Measurements from ENCODE around the gene TP63. TPM values are rescaled to one million over a fixed set of nuclear protein-coding genes. Genes with fewer than 3 reads are reported as not detected.

The TP63 gene
- total and polyA plus RNA-seq, 2 experiments from 2014 or later = not detected

- Histone ChIP-seq H3K4me3 (no peak overlapping the region), H3F3A (replicated peaks; ENCODE audit: low read depth) (no peaks in the 10 kb centered on the region), H3K79me2 (replicated peaks; ENCODE audit: insufficient read depth) (no peaks in the 10 kb centered on the region), H3K4me1 (ENCODE audit: insufficient read depth) (no peaks in the 10 kb centered on the region), H3K36me3 (ENCODE audit: insufficient read depth) (no peaks in the 10 kb centered on the region), H3K9me2 (ENCODE audit: insufficient read depth) (no peaks in the 10 kb centered on the region), H3K27me3 (ENCODE audit: insufficient read depth) (no peaks in the 10 kb centered on the region), H4K20me1 (replicated peaks; ENCODE audit: insufficient read depth) (no peaks in the 10 kb centered on the region), H2AFZ (no peak overlapping the region), H3K4me2 (no peak overlapping the region), H3K27ac (ENCODE audit: low read depth) (no peak overlapping the region)
- no peak for TF ChIP-seq STAT1 (IDR thresholded peaks at IDR 0.05; ENCODE audit: unreplicated experiment)
- no peak for TF ChIP-seq ZNF331 (CRISPR knock-in tag; IDR thresholded peaks at IDR 0.05; ENCODE audit: low read depth)
- TF ChIP-seq ZNF462 (CRISPR knock-in tag; IDR thresholded peaks at IDR 0.05) = no peak
- no peak for TF ChIP-seq CTCF (conservative IDR thresholded peaks at IDR 0.05; ENCODE audit: low read depth in 2 of 2)
- TF ChIP-seq CREB1 (CRISPR knock-in tag; IDR thresholded peaks at IDR 0.05; ENCODE audit: low read depth) = no peak
- TF ChIP-seq ZNF114 (CRISPR knock-in tag; IDR thresholded peaks at IDR 0.05) = no peak
- no peak for TF ChIP-seq NANOG (IDR thresholded peaks at IDR 0.05; ENCODE audit: borderline replicate concordance)
- no peak for TF ChIP-seq EZH2 (IDR thresholded peaks at IDR 0.05; ENCODE audit: low read depth, unreplicated experiment)
- no peak for TF ChIP-seq EZH2phosphoT487 (IDR thresholded peaks at IDR 0.05; ENCODE audit: unreplicated experiment)
- H3K27me3 Mint-ChIP-seq (ENCODE audit: insufficient read depth, low read depth, poor library complexity) = peaks cover 2% of the 10 kb centered on the region
- H3K36me3 Mint-ChIP-seq (ENCODE audit: low read depth) = no peaks in the 10 kb centered on the region
- DNase-seq (ENCODE audit: low spot score) (no peak), ATAC-seq (no peak)
- H3K4me3 Mint-ChIP-seq = no peak overlapping the region
- H3K9me3 Mint-ChIP-seq = no peaks in the 10 kb centered on the region
- no peaks in the 10 kb centered on the region for H3K4me1 Mint-ChIP-seq
- no peak overlapping the region; the same call in 1 of the 2 replicates for H3K27ac Mint-ChIP-seq
These were observed 54.1 kb downstream of the TP63 start for GRCh38 chr3:189685291-189685690.

Data from GM23338 (cell line).